ENCODE results near the gene SLC35F4.
"Not testable (repeated sequence)": the region's sequence is repeated elsewhere in the genome, so short reads cannot be mapped to it uniquely, and the experiment has no call there.

The SLC35F4 gene

GRCh38 chr14:57760896-57761295 lies 105.0 kb downstream of the SLC35F4 start:
- Histone ChIP-seq H3K9me3 (peaks cover 0 to 3% (median 0%) of the 10 kb centered on the region in 3 donors), H3K27ac (no peak overlapping the region), H3K27me3 (no peaks in the 10 kb centered on the region), H3K36me3 (no peaks in the 10 kb centered on the region), H3K4me1 (no peaks in the 10 kb centered on the region), H3K4me3 (no peak overlapping the region)
- intact Hi-C loops (cut with DNase I; ENCODE audit: low total_unique reads), result no loop called here
- DNase-seq, result no peak
- TF ChIP-seq CTCF (IDR thresholded peaks at IDR 0.05), result no peak

GRCh38 chr14:57755018-57755521 lies 110.8 kb downstream of the SLC35F4 start:
- no peak for DNase-seq
- H3K36me3 ChIP-seq, result no peaks in the 10 kb centered on the region
- no peak overlapping the region for H3K27ac ChIP-seq
- no peak for TF ChIP-seq CTCF (IDR thresholded peaks at IDR 0.05)
- intact Hi-C loops (cut with DNase I; ENCODE audit: low total_unique reads), result no loop called here
- no peak overlapping the region for H3K4me3 ChIP-seq
- H3K9me3 ChIP-seq, result peaks cover 0 to 2% (median 0%) of the 10 kb centered on the region in 3 donors
- H3K27me3 ChIP-seq, result no peaks in the 10 kb centered on the region
- H3K4me1 ChIP-seq, result no peaks in the 10 kb centered on the region

GRCh38 chr14:57754527-57754926 lies 111.4 kb downstream of the SLC35F4 start:
- Histone ChIP-seq H3K27me3 (no peaks in the 10 kb centered on the region), H3K9me3 (no peaks in the 10 kb centered on the region), H3K4me1 (no peaks in the 10 kb centered on the region), H3K27ac (no peak overlapping the region), H3K36me3 (no peaks in the 10 kb centered on the region), H3K4me3 (no peak overlapping the region)
- intact Hi-C loops (cut with DNase I; ENCODE audit: low total_unique reads), result no loop called here
- no peak for TF ChIP-seq CTCF (IDR thresholded peaks at IDR 0.05)
- DNase-seq, result no peak

GRCh38 chr14:57753821-57754220 lies 112.1 kb downstream of the SLC35F4 start:
- intact Hi-C loops (cut with DNase I; ENCODE audit: low total_unique reads), result no loop called here
- H3K36me3 ChIP-seq, result no peaks in the 10 kb centered on the region

DNA sequence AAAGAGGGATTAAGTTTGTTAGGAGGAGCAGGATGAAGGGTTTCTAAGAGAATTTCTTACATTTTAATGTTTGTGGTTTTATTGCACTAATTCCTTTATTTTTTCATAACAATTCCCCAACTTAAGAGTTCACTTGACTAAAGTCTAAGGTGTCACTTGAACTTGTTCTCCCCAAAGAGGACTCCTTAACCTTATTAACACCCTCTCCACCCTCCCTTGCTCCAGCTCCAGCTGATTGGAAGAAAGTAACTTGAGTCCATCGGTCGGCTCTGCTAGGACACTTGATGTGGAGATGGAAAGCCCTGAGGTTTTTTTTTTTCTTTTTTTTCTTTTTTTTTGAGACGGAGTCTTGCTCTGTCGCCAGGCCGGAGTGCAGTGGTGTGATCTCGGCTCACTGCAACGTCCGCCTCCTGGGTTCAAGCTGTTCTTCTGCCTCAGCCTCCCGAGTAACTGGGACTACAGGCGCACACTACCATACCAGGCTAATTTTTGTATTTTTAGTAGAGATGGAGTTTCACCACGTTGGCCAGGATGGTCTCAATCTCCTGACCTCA lies 113.7 kb downstream of the SLC35F4 start:
- H3K27ac ChIP-seq; H3K4me1 ChIP-seq; H3K4me3 ChIP-seq; H3K9me3 ChIP-seq; DNase-seq; H3K36me3 ChIP-seq; H3K27me3 ChIP-seq; intact Hi-C loops (cut with DNase I; ENCODE audit: low total_unique reads): not testable (repeated sequence)

More at GRCh38 chr14:57753821-57754220, 112.1 kb downstream of the SLC35F4 start:
- Histone ChIP-seq H3K4me3 (no peak overlapping the region), H3K27ac (no peak overlapping the region), H3K27me3 (no peaks in the 10 kb centered on the region), H3K9me3 (no peaks in the 10 kb centered on the region), H3K4me1 (no peaks in the 10 kb centered on the region)
- TF ChIP-seq CTCF (IDR thresholded peaks at IDR 0.05), result no peak
- DNase-seq, result no peak

DNA sequence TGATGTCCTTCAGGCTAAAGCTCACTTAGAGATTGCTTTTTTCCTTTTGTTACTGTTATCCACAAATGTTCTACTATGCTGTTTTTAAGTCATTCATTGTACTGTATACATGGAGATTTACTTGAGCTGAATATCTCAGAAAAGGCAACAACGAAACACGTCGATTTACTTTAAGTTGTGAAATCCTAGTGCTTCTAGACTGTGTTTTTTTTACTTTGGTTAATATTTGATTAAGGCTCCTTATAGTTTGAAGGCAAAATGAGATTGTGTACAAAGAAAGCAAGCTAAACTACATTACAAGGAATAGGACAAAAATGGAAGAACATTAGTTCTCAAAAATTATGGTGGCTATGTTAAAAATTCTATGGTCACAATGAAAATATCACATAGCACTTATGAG lies 114.5 kb downstream of the SLC35F4 start:
- Histone ChIP-seq H3K4me1 (peaks cover 0 to 12% (median 0%) of the 10 kb centered on the region in 4 donors), H3K36me3 (no peaks in the 10 kb centered on the region), H3K4me3 (no peak overlapping the region), H3K9me3 (no peaks in the 10 kb centered on the region), H3K27ac (no peak overlapping the region), H3K27me3 (no peaks in the 10 kb centered on the region)
- TF ChIP-seq CTCF (IDR thresholded peaks at IDR 0.05), result no peak
- no peak for DNase-seq
- intact Hi-C loops (cut with DNase I; ENCODE audit: low total_unique reads), result no loop called here
